BLaER1 treated with 17β-estradiol and CSF1 and Interleukin-3, amounts not matched to agents 10 nM and 100 nM (cell line): ENCODE measurements around the gene KCTD17.
A peak's percentile ranks its signal among the peaks of the same experiment; 100 is the strongest.

Source experiments
- H3K27ac ChIP-seq, 11 experiments: shearing (Covaris generic); formaldehyde crosslinking; 2 replicates each; pipeline ENCODE4 v1.8.1; 2022
- H3K27me3 ChIP-seq, 11 experiments: shearing (Covaris generic); formaldehyde crosslinking; 2 replicates each; pipeline ENCODE4 v1.8.1; 2022
- H3K36me3 ChIP-seq, 11 experiments: shearing (Covaris generic); formaldehyde crosslinking; 2 replicates each; pipeline ENCODE4 v1.8.1; 2022
- H3K4me1 ChIP-seq, 10 experiments: shearing (Covaris generic); formaldehyde crosslinking; 2 replicates each; pipeline ENCODE4 v1.8.1; 2022
- H3K4me2 ChIP-seq, 11 experiments: shearing (Covaris generic); formaldehyde crosslinking; 2 replicates each; pipeline ENCODE4 v1.8.1; 2022
- H3K4me3 ChIP-seq, 10 experiments: shearing (Covaris generic); formaldehyde crosslinking; 2 replicates each; pipeline ENCODE4 v1.8.1; 2022
- H3K9ac ChIP-seq, 11 experiments: shearing (Covaris generic); formaldehyde crosslinking; 2 replicates each; pipeline ENCODE4 v1.8.1; 2022
- H3K9me3 ChIP-seq, 11 experiments: shearing (Covaris generic); formaldehyde crosslinking; replicated peaks in 1 of 11; 2 replicates each; pipeline ENCODE4 v1.8.1; 2022
- H4K20me1 ChIP-seq, 11 experiments: shearing (Covaris generic); formaldehyde crosslinking; 2 replicates each; pipeline ENCODE4 v1.8.1; 2022
- Cebpa-rat ChIP-seq, 11 experiments: shearing (Covaris generic); IDR thresholded peaks; 2 replicates each; pipeline ENCODE4 v1.8.1; 2022

Gene KCTD17

GRCh38 chr22:37032134-37032534, 19.4 kb upstream of the KCTD17 start:
- H3K9ac ChIP-seq: peak overlapping the region in 3 of 11 experiments; percentile 2 to 7 (median 7); a peak in 1 of 22 replicates
- peak overlapping the region in 3 of 11 experiments; percentile 2 to 28 (median 4); a peak in 2 of 22 replicates for H3K27ac ChIP-seq
- peaks cover 0 to 35% (median 8%) of the 10 kb centered on the region in 10 experiments; a peak in 10 of 20 replicates for H3K4me1 ChIP-seq
- no peak overlapping the region for H3K4me3 ChIP-seq
- H4K20me1 ChIP-seq: peaks cover 0 to 37% (median 10%) of the 10 kb centered on the region in 11 experiments; a peak in 13 of 22 replicates
- peaks cover 27 to 42% (median 36%) of the 10 kb centered on the region in 11 experiments for H3K36me3 ChIP-seq
- no peaks in the 10 kb centered on the region for H3K27me3 ChIP-seq
- no peak for TF ChIP-seq Cebpa-rat (IDR thresholded peaks at IDR 0.05)
- H3K9me3 ChIP-seq: no peaks in the 10 kb centered on the region
- H3K4me2 ChIP-seq: peak overlapping the region in 4 of 11 experiments; percentile 19 to 66 (median 48); a peak in 7 of 22 replicates

- Histone ChIP-seq H3K4me2 (peak overlapping the region in 4 of 11 experiments; percentile 19 to 66 (median 48); a peak in 7 of 22 replicates), H3K27me3 (no peaks in the 10 kb centered on the region), H3K4me1 (peaks cover 0 to 35% (median 8%) of the 10 kb centered on the region in 10 experiments; a peak in 10 of 20 replicates), H3K27ac (peak overlapping the region in 4 of 11 experiments; percentile 2 to 28 (median 4); a peak in 3 of 22 replicates), H3K9ac (peak overlapping the region in 2 of 11 experiments; percentile 2 to 7; a peak in 1 of 22 replicates), H4K20me1 (peaks cover 0 to 32% (median 9%) of the 10 kb centered on the region in 11 experiments; a peak in 12 of 22 replicates), H3K9me3 (no peaks in the 10 kb centered on the region), H3K36me3 (peaks cover 20 to 35% (median 29%) of the 10 kb centered on the region in 11 experiments), H3K4me3 (no peak overlapping the region)
- peak in 2 of 11 experiments; percentile 12 to 15; a peak in 1 of 22 replicates for TF ChIP-seq Cebpa-rat (IDR thresholded peaks at IDR 0.05)
Observed at GRCh38 chr22:37032535-37033460, 18.7 kb upstream of the KCTD17 start.

- H3K4me3 ChIP-seq: no peak overlapping the region
- H4K20me1 ChIP-seq: peaks cover 0 to 22% (median 5%) of the 10 kb centered on the region in 11 experiments; a peak in 11 of 22 replicates
- peaks cover 13 to 26% (median 21%) of the 10 kb centered on the region in 11 experiments for H3K36me3 ChIP-seq
- peaks cover 0 to 35% (median 8%) of the 10 kb centered on the region in 10 experiments; a peak in 10 of 20 replicates for H3K4me1 ChIP-seq
- no peak overlapping the region for H3K4me2 ChIP-seq
- H3K9ac ChIP-seq: no peak overlapping the region
- TF ChIP-seq Cebpa-rat (IDR thresholded peaks at IDR 0.05): no peak
- no peaks in the 10 kb centered on the region for H3K27me3 ChIP-seq
- H3K27ac ChIP-seq: peak overlapping the region in 4 of 11 experiments; percentile 3 to 13 (median 8); a peak in 3 of 22 replicates
- no peaks in the 10 kb centered on the region for H3K9me3 ChIP-seq
Observed at GRCh38 chr22:37033605-37034430, 17.7 kb upstream of the KCTD17 start.

- Histone ChIP-seq H3K27me3 (no peaks in the 10 kb centered on the region), H3K9me3 (no peaks in the 10 kb centered on the region), H3K4me1 (peaks cover 0 to 34% (median 18%) of the 10 kb centered on the region in 10 experiments; a peak in 13 of 20 replicates), H3K27ac (no peak overlapping the region), H3K4me2 (no peak overlapping the region), H3K36me3 (no peaks in the 10 kb centered on the region; a peak in 1 of 22 replicates), H3K4me3 (no peak overlapping the region), H3K9ac (no peak overlapping the region), H4K20me1 (no peaks in the 10 kb centered on the region; a peak in 1 of 22 replicates)
- TF ChIP-seq Cebpa-rat (IDR thresholded peaks at IDR 0.05): no peak
Observed at GRCh38 chr22:37036655-37037377, 14.7 kb upstream of the KCTD17 start.

GRCh38 chr22:37037669-37038068, 13.9 kb upstream of the KCTD17 start:
- Histone ChIP-seq H3K27ac (no peak overlapping the region), H3K4me3 (no peak overlapping the region), H3K27me3 (no peaks in the 10 kb centered on the region), H3K9me3 (no peaks in the 10 kb centered on the region), H3K36me3 (no peaks in the 10 kb centered on the region; a peak in 1 of 22 replicates), H3K4me2 (no peak overlapping the region), H3K9ac (no peak overlapping the region), H3K4me1 (peaks cover 0 to 26% (median 15%) of the 10 kb centered on the region in 10 experiments; a peak in 13 of 20 replicates), H4K20me1 (no peaks in the 10 kb centered on the region; a peak in 1 of 22 replicates)
- TF ChIP-seq Cebpa-rat (IDR thresholded peaks at IDR 0.05): no peak

GRCh38 chr22:37039466-37039865, 12.1 kb upstream of the KCTD17 start:
- Histone ChIP-seq H3K9ac (no peak overlapping the region), H3K9me3 (no peaks in the 10 kb centered on the region), H3K4me2 (no peak overlapping the region), H3K27me3 (no peaks in the 10 kb centered on the region), H3K36me3 (no peaks in the 10 kb centered on the region), H3K27ac (no peak overlapping the region), H3K4me1 (peaks cover 15 to 30% (median 25%) of the 10 kb centered on the region in 10 experiments), H3K4me3 (no peak overlapping the region), H4K20me1 (no peaks in the 10 kb centered on the region; a peak in 1 of 22 replicates)
- TF ChIP-seq Cebpa-rat (IDR thresholded peaks at IDR 0.05): no peak

- Histone ChIP-seq H3K9ac (no peak overlapping the region), H3K27ac (no peak overlapping the region), H3K9me3 (no peaks in the 10 kb centered on the region), H3K27me3 (no peaks in the 10 kb centered on the region), H3K4me1 (peaks cover 45 to 64% (median 56%) of the 10 kb centered on the region in 10 experiments), H3K4me3 (no peak overlapping the region), H3K4me2 (peak overlapping the region in 10 of 11 experiments; percentile 30 to 87 (median 66); a peak in 18 of 22 replicates), H3K36me3 (no peaks in the 10 kb centered on the region), H4K20me1 (no peaks in the 10 kb centered on the region)
- TF ChIP-seq Cebpa-rat (IDR thresholded peaks at IDR 0.05): no peak
Observed at GRCh38 chr22:37043209-37043827, 8.2 kb upstream of the KCTD17 start.
